HepG2 (cell line): ENCODE measurements around the gene CD4. TPM values are rescaled to one million over a fixed set of nuclear protein-coding genes. Genes with fewer than 3 reads are reported as not detected.

ENCODE experiments used
- HES4 ChIP-seq: sonication (generic); formaldehyde crosslinking; IDR thresholded peaks from 2 replicates; pipeline ENCODE4 v1.9.0; 2021; ENCODE audit warnings: mild to moderate bottlenecking, missing genetic modification reagents, borderline replicate concordance
- MAFG ChIP-seq: sonication (generic); formaldehyde crosslinking; IDR thresholded peaks from 2 replicates; pipeline ENCODE4 v1.5.1; 2020; ENCODE audit warnings: mild to moderate bottlenecking, missing genetic modification reagents
- NFIB ChIP-seq: sonication (generic); formaldehyde crosslinking; IDR thresholded peaks from 2 replicates; pipeline ENCODE4 v1.9.0; 2021; ENCODE audit warnings: missing genetic modification reagents, mild to moderate bottlenecking, borderline replicate concordance
- SMC3 ChIP-seq: IDR thresholded peaks from 2 replicates; pipeline ENCODE4 v1.6.1; 2011; ENCODE audit warnings: low read length, improper control_type of control experiment
- ZNF136 ChIP-seq: sonication (generic); formaldehyde crosslinking; IDR thresholded peaks from 2 replicates; pipeline ENCODE4 v1.8.1; 2022; ENCODE audit warnings: low read depth, mild to moderate bottlenecking, moderate library complexity, missing genetic modification reagents
- polyA plus RNA-seq, 8 experiments: library from polyadenylated mRNA; depleted of rRNA in 3 of 8; stranded (reverse) in 7 of 8; unstranded in 1 of 8; fragments of >200 nt; fragmentation: Illumina TruSeq in 4 of 8; extraction: Trizol in 4 of 8; gene quantifications; 2 replicates each; pipeline versions ENCODE4 v1.2.1 to v1.2.3, GENCODE V29; 2011 to 2016; ENCODE audit warnings: low read depth in 4 of 8, missing spikeins in 1 of 8, mixed read lengths in 1 of 8; ENCODE audit not compliant: insufficient read depth in 1 of 8
- total RNA-seq, 5 experiments: library from RNA; depleted of rRNA; stranded (reverse); fragments of >200 nt; fragmentation: Illumina TruSeq; extraction: Trizol; gene quantifications; 2 replicates each; pipeline ENCODE4 v1.2.3, GENCODE V29; 2016; ENCODE audit warnings: low read depth in 1 of 5
- TF ChIP-seq, protein P1 (sequence below), 2 experiments: fragments of 450-650 bp in 1 of 2; sonication (generic) in 1 of 2; formaldehyde crosslinking; IDR thresholded peaks; 2 replicates each; pipeline versions ENCODE4 v1.5.0 to v1.8.0; 2020 to 2022; ENCODE audit warnings: mild to moderate bottlenecking in 1 of 2, missing genetic modification reagents in 1 of 2
- TF ChIP-seq, protein P2 (sequence below): sonication (generic); formaldehyde crosslinking; IDR thresholded peaks from 2 replicates; pipeline ENCODE4 v1.4.0; 2020; ENCODE audit warnings: missing genetic modification reagents
- TF ChIP-seq, protein P3 (sequence below): sonication (generic); formaldehyde crosslinking; IDR thresholded peaks from 2 replicates; pipeline ENCODE4 v1.4.0; 2020; ENCODE audit warnings: missing genetic modification reagents
- TF ChIP-seq, protein P4 (sequence below): sonication (generic); formaldehyde crosslinking; IDR thresholded peaks from 2 replicates; pipeline ENCODE4 v1.8.0; 2022; ENCODE audit warnings: missing genetic modification reagents, mild to moderate bottlenecking, borderline replicate concordance
- TF ChIP-seq, protein P5 (sequence below): IDR thresholded peaks from 2 replicates; pipeline ENCODE4 v1.6.1; 2012; ENCODE audit warnings: inconsistent platforms
- TF ChIP-seq, protein P6 (sequence below): sonication (generic); formaldehyde crosslinking; IDR thresholded peaks from 2 replicates; pipeline ENCODE4 v1.4.0; 2020; ENCODE audit warnings: missing genetic modification reagents, borderline replicate concordance

Gene CD4
- total and polyA plus RNA-seq, 2 of the 13 experiments (the other 11 are each of a cell fraction or from before 2014, with no cell fraction given), result 0.07 to 0.95 TPM

DNA sequence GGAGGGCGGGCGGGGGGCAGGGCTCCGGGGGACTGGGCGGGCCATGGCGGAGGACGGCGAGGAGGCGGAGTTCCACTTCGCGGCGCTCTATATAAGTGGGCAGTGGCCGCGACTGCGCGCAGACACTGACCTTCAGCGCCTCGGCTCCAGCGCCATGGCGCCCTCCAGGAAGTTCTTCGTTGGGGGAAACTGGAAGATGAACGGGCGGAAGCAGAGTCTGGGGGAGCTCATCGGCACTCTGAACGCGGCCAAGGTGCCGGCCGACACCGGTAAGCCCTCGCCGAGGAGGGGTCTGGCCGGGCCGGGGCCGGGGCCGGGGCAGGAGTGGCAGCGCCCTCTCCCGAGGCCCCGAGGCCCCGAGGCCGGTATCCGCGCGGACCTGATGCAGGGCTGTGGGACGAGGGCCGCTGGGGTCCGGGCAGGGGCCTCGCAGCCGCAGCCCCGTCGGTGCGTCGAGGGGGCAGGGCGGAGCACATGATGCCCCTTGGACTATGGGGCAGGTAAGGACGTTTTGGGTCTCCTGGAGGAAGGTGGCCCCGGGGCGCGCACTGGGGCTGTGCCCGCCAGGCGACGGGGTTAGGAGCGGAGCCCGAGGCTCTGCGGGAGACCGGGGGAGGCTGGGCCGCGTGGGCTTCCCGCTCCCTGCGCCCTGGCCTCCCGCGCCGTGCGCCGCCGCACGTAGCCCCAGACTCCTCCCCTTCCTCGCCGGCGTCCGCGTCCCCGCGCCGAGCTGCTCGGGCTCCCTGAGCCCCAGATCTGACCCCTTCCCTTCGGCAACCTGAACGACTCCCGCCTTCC, 78.3 kb downstream of the CD4 start, which contains the start of gene TPI1 (continued):
- TF ChIP-seq MAFG (CRISPR knock-in tag) (no peak), SMC3 (no peak), HES4 (CRISPR knock-in tag) (peak; percentile 57; the same call in 1 of the 2 replicates), NFIB (CRISPR knock-in tag) (no peak), ZNF136 (CRISPR knock-in tag) (no peak)
- TF ChIP-seq, protein P1, sequence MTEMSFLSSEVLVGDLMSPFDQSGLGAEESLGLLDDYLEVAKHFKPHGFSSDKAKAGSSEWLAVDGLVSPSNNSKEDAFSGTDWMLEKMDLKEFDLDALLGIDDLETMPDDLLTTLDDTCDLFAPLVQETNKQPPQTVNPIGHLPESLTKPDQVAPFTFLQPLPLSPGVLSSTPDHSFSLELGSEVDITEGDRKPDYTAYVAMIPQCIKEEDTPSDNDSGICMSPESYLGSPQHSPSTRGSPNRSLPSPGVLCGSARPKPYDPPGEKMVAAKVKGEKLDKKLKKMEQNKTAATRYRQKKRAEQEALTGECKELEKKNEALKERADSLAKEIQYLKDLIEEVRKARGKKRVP (CRISPR knock-in tag; IDR thresholded peaks at IDR 0.05), result no peak
- TF ChIP-seq, protein P2, sequence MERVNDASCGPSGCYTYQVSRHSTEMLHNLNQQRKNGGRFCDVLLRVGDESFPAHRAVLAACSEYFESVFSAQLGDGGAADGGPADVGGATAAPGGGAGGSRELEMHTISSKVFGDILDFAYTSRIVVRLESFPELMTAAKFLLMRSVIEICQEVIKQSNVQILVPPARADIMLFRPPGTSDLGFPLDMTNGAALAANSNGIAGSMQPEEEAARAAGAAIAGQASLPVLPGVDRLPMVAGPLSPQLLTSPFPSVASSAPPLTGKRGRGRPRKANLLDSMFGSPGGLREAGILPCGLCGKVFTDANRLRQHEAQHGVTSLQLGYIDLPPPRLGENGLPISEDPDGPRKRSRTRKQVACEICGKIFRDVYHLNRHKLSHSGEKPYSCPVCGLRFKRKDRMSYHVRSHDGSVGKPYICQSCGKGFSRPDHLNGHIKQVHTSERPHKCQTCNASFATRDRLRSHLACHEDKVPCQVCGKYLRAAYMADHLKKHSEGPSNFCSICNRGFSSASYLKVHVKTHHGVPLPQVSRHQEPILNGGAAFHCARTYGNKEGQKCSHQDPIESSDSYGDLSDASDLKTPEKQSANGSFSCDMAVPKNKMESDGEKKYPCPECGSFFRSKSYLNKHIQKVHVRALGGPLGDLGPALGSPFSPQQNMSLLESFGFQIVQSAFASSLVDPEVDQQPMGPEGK (CRISPR knock-in tag), result no peak; the same call in 1 of the 2 replicates
- TF ChIP-seq, protein P3, sequence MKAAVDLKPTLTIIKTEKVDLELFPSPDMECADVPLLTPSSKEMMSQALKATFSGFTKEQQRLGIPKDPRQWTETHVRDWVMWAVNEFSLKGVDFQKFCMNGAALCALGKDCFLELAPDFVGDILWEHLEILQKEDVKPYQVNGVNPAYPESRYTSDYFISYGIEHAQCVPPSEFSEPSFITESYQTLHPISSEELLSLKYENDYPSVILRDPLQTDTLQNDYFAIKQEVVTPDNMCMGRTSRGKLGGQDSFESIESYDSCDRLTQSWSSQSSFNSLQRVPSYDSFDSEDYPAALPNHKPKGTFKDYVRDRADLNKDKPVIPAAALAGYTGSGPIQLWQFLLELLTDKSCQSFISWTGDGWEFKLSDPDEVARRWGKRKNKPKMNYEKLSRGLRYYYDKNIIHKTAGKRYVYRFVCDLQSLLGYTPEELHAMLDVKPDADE (CRISPR knock-in tag), result no peak
- TF ChIP-seq, protein P4, sequence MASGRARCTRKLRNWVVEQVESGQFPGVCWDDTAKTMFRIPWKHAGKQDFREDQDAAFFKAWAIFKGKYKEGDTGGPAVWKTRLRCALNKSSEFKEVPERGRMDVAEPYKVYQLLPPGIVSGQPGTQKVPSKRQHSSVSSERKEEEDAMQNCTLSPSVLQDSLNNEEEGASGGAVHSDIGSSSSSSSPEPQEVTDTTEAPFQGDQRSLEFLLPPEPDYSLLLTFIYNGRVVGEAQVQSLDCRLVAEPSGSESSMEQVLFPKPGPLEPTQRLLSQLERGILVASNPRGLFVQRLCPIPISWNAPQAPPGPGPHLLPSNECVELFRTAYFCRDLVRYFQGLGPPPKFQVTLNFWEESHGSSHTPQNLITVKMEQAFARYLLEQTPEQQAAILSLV, result peak; percentile 79; the same call in 1 of the 2 replicates
- TF ChIP-seq, protein P5, sequence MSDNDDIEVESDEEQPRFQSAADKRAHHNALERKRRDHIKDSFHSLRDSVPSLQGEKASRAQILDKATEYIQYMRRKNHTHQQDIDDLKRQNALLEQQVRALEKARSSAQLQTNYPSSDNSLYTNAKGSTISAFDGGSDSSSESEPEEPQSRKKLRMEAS, result peak; percentile 77
- TF ChIP-seq, protein P6, sequence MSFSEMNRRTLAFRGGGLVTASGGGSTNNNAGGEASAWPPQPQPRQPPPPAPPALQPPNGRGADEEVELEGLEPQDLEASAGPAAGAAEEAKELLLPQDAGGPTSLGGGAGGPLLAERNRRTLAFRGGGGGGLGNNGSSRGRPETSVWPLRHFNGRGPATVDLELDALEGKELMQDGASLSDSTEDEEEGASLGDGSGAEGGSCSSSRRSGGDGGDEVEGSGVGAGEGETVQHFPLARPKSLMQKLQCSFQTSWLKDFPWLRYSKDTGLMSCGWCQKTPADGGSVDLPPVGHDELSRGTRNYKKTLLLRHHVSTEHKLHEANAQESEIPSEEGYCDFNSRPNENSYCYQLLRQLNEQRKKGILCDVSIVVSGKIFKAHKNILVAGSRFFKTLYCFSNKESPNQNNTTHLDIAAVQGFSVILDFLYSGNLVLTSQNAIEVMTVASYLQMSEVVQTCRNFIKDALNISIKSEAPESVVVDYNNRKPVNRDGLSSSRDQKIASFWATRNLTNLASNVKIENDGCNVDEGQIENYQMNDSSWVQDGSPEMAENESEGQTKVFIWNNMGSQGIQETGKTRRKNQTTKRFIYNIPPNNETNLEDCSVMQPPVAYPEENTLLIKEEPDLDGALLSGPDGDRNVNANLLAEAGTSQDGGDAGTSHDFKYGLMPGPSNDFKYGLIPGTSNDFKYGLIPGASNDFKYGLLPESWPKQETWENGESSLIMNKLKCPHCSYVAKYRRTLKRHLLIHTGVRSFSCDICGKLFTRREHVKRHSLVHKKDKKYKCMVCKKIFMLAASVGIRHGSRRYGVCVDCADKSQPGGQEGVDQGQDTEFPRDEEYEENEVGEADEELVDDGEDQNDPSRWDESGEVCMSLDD (CRISPR knock-in tag), result no peak
